Measurements from ENCODE around the gene MAPK12. TPM values are rescaled to one million over a fixed set of nuclear protein-coding genes. Genes with fewer than 3 reads are reported as not detected.

Gene MAPK12
- total RNA-seq, 2 donors from 2014 or later = 3.9 to 4.6 TPM

GRCh38 chr22:50224071-50224470 is 37.4 kb downstream of the MAPK12 start:
- H3K27ac ChIP-seq = no peak overlapping the region
- H3K4me1 ChIP-seq = peaks cover 18% of the 10 kb centered on the region
- peaks cover 15 to 26% of the 10 kb centered on the region in 2 donors for H3K36me3 ChIP-seq (replicated peaks in 1 of 2; ENCODE audit: insufficient read depth in 1 of 2, low read depth in 2 of 2)
- H3K27me3 ChIP-seq = no peaks in the 10 kb centered on the region
- intact Hi-C loops (cut with DNase I) = no loop called here
- no peaks in the 10 kb centered on the region for H3K9me3 ChIP-seq
- no peak overlapping the region for H3K4me3 ChIP-seq
- no peak for TF ChIP-seq CTCF (IDR thresholded peaks at IDR 0.05)
- no peak for TF ChIP-seq POLR2A (IDR thresholded peaks at IDR 0.05)
- ATAC-seq (no peak), DNase-seq (no peak)
- 91 to 97% methylated on average over 15 to 16 of the region's 16 CpGs for WGBS, 2 donors

DNA sequence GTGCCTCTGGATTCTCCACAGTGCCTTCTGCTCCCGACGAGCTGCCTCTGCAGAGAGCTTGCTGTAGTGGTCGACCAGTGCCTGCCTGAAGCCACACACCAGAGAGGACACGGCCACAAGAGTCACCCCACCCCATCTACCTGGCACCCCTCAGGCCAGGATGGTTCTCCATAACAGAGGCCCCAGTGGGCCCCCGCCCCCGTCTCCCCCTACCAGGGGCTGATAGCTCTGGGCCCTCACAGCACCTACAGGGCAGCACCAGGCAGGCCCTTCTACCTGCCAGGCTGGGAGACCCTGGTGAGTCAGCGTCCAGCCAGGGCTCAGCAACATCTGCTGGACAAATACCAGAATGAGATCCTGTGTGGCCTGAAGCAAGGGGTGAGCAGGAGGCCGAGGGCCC is 39.0 kb downstream of the MAPK12 start:
- DNase-seq (no peak), ATAC-seq (no peak)
- Histone ChIP-seq H3K36me3 (replicated peaks in 1 of 2; ENCODE audit: insufficient read depth in 1 of 2, low read depth in 2 of 2) (peaks cover 15 to 34% of the 10 kb centered on the region in 2 donors), H3K27ac (no peak overlapping the region), H3K4me3 (no peak overlapping the region), H3K9me3 (no peaks in the 10 kb centered on the region), H3K4me1 (peaks cover 26% of the 10 kb centered on the region), H3K27me3 (no peaks in the 10 kb centered on the region)
- WGBS, 2 donors = 80 to 87% methylated on average over 4 to 8 of the region's 8 CpGs
- intact Hi-C loops (cut with DNase I) = no loop called here
- TF ChIP-seq POLR2A (IDR thresholded peaks at IDR 0.05) = no peak
- TF ChIP-seq CTCF (IDR thresholded peaks at IDR 0.05) = no peak

DNA sequence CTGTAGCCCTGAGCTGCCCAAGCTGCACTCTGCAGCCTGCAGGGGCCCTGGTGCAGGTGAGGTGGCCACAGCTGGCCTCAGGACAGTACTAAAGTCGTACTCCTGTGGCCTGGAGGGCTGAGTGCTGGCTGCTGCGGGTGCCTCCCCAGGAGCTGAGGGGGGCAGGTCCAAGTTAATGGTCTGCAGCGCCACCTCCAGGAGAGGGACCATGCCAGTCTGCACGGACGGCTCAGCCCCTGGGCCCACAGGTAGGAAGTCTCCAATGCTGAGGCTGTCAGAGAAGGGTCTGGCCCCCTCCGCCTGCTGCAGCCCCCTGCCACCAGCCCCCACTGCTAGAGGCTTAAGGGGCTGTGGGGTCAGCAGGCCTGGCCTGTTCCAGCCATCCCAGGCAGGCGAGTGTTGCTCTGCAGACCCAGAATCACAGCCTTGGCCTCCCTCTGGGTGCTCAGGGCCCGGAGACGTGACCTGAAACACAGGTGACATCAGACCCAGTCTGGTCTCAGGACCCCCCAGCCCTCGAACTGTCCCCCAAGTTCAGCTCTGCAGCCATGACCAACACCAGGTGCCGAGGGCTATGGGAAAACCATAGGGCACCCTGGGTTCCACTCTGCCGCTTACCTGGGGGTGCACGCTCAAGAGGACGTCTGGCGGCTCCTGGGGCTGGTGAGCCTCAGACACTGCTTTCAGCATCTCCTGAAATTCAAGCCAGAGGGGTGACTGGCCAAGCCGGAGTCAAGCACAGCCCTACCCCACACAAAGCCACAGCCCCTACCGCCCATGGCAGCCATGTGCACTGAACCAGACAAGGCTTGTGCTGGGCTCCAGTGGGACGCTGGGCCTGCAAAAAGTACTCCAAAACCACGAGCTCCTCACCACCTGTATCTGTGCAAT is 39.8 kb downstream of the MAPK12 start:
- H3K27me3 ChIP-seq = no peaks in the 10 kb centered on the region
- DNase-seq (no peak), ATAC-seq (no peak)
- no peak overlapping the region for H3K27ac ChIP-seq
- WGBS, 2 donors = 87% methylated on average over 19 of the region's 19 CpGs; no CpG with 5 or more reads in 1 of the 2 donors
- H3K4me3 ChIP-seq = no peak overlapping the region
- intact Hi-C loops (cut with DNase I) = no loop called here
- TF ChIP-seq POLR2A (IDR thresholded peaks at IDR 0.05) (no peak), CTCF (IDR thresholded peaks at IDR 0.05) (no peak)
- H3K9me3 ChIP-seq = no peaks in the 10 kb centered on the region
- peaks cover 16 to 42% of the 10 kb centered on the region in 2 donors for H3K36me3 ChIP-seq (replicated peaks in 1 of 2; ENCODE audit: insufficient read depth in 1 of 2, low read depth in 2 of 2)
- H3K4me1 ChIP-seq = peaks cover 26% of the 10 kb centered on the region

DNA sequence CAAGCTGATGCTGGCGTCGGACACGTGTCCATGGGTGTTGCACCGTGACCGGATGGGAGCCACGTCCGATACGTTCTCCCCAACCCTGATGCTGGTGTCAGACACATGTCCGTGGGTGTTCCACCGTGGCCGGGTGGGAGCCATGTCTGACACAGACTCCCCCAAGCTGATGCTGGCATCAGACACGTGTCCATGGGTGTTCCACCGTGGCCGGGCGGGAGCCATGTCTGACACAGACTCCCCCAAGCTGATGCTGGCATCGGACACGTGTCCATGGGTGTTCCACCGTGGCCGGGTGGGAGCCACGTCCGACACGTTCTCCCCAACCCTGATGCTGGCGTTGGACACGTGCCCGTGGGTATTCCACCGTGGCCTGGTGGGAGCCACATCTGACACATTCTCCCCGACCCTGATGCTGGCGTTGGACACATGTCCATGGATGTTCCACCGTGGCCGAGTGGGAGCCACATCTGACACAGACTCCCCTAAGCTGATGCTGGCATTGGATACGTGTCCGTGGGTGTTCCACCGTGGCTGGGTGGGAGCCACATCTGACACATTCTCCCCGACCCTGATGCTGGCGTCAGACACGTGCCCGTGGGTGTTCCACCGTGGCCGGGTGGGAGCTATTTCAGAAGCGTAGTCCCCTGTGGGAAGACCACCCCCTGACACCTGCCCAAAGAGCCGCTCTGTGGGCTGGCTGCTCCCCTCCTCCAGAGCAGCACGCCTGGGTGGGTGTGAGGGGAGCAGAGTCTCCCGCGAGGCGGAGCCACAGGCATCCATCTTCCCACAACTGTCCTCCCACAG is 40.7 kb downstream of the MAPK12 start:
- DNase-seq (no peak), ATAC-seq (no peak)
- 91 to 97% methylated on average over 13 to 45 of the region's 45 CpGs for WGBS, 2 donors
- no peaks in the 10 kb centered on the region for H3K27me3 ChIP-seq
- H3K4me1 ChIP-seq = peaks cover 24% of the 10 kb centered on the region
- no peak overlapping the region for H3K27ac ChIP-seq
- peaks cover 18 to 50% of the 10 kb centered on the region in 2 donors for H3K36me3 ChIP-seq (replicated peaks in 1 of 2; ENCODE audit: insufficient read depth in 1 of 2, low read depth in 2 of 2)
- intact Hi-C loops (cut with DNase I) = no loop called here
- TF ChIP-seq CTCF (IDR thresholded peaks at IDR 0.05) = no peak
- TF ChIP-seq POLR2A (IDR thresholded peaks at IDR 0.05) = no peak
- no peak overlapping the region for H3K4me3 ChIP-seq
- H3K9me3 ChIP-seq = no peaks in the 10 kb centered on the region
